Upper lobe of left lung (tissue), 6 donors: Measurements from ENCODE around the gene GPALPP1. TPM values are rescaled to one million over a fixed set of nuclear protein-coding genes. Genes with fewer than 3 reads are reported as not detected.

Experiments used
- ATAC-seq, 2 donors: fragments of 200-7000 bp; cut with Tn5 transposase; one replicate each; pipeline ENCODE4 v1.9.1; 2022; ENCODE audit warnings: mild to moderate bottlenecking in 2 of 2, moderate library complexity in 2 of 2; ENCODE audit not compliant: low FRiP score in 2 of 2
- DNase-seq, 2 donors: peaks; one replicate each; pipeline ENCODE4 v3.0.0-alpha.2; 2019 to 2020
- H3K27ac ChIP-seq, 4 donors: fragments of 200-600 bp; sonication (generic); one replicate each; pipeline ENCODE4 v1.5.1; 2016 to 2019
- H3K27me3 ChIP-seq, 4 donors: fragments of 200-600 bp; sonication (generic); one replicate each; pipeline ENCODE4 v1.5.1; 2017 to 2019
- H3K36me3 ChIP-seq, 4 donors: fragments of 200-600 bp; sonication (generic); one replicate each; pipeline ENCODE4 v1.5.1; 2016 to 2019
- H3K4me1 ChIP-seq, 4 donors: fragments of 200-600 bp; sonication (generic); one replicate each; pipeline ENCODE4 v1.5.1; 2018 to 2019
- H3K4me3 ChIP-seq, 4 donors: fragments of 200-600 bp; sonication (generic); one replicate each; pipeline ENCODE4 v1.5.1; 2017 to 2019; ENCODE audit warnings: mild to moderate bottlenecking in 2 of 4, moderate library complexity in 1 of 4
- H3K9me3 ChIP-seq, 4 donors: fragments of 200-600 bp; sonication (generic); one replicate each; pipeline ENCODE4 v1.5.1; 2018 to 2019
- EP300 ChIP-seq, 4 donors: sonication (generic); formaldehyde crosslinking; IDR thresholded peaks; one replicate each; pipeline ENCODE4 v1.5.1; 2017; ENCODE audit warnings: antibody characterized with exemption in 4 of 4, control low read depth in 2 of 4
- POLR2A ChIP-seq, 4 donors: fragments of 450-650 bp; IDR thresholded peaks; one replicate each; pipeline ENCODE4 v1.5.1; 2016 to 2017; ENCODE audit warnings: antibody characterized with exemption in 4 of 4, mild to moderate bottlenecking in 2 of 4
- POLR2AphosphoS5 ChIP-seq, 2 donors: sonication (generic); formaldehyde crosslinking; IDR thresholded peaks; one replicate each; pipeline ENCODE4 v1.5.1; 2017; ENCODE audit warnings: antibody characterized with exemption in 2 of 2
- WGBS, 2 donors: methylation state at CpG; one replicate each; pipeline ENCODE4 v1.1.5; 2017 to 2018; 5-methylcytosine and 5-hydroxymethylcytosine counted together
- total RNA-seq, 6 donors: library from RNA; depleted of rRNA in 4 of 6; stranded (reverse); fragments of >200 nt in 4 of 6; gene quantifications; one replicate each; pipeline versions ENCODE4 v1.1.0 to v1.2.1, GENCODE V29; 2016 to 2021
- TF ChIP-seq, protein P1 (sequence below), 6 experiments: fragments of 450-650 bp in 4 of 6; fragments of 200-600 bp in 2 of 6; sonication (generic) in 2 of 6; IDR thresholded peaks; one replicate each; pipeline ENCODE4 v1.5.1; 2016 to 2019; ENCODE audit warnings: antibody characterized with exemption in 6 of 6
- donor health status: DM: no; HTN: no; CAD: no; lungs with moderate emphysema.
- donor health status: DM: no; HTN: yes; CAD: no; lungs with severe emphysema.

GPALPP1 gene
- total RNA-seq, 6 donors from 2014 or later, result 16.7 to 46.1 (median 22.2) TPM

DNA sequence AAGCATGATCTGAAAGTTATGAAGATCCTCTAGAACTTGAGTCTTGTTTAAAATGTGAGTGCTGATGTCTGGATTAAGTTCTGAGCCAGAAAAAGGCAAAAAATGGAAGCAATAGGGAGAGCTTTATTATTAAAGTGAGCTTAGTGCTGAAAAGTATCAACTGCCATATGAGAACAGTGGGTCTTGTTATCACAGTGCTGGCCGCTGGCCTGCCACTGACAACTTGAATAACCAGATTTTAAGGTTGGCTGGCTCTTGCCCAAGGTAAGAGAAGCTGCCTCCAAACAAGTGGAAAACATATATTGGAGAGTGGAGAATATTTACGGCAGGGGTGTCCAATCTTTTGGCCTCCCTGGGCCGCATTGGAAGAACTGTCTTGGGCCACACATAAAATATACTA is 33.9 kb upstream of the GPALPP1 start:
- H3K27ac ChIP-seq, result no peak overlapping the region
- no peaks in the 10 kb centered on the region for H3K36me3 ChIP-seq
- TF ChIP-seq EP300 (IDR thresholded peaks at IDR 0.05) (no peak), POLR2A (IDR thresholded peaks at IDR 0.05) (no peak), POLR2AphosphoS5 (IDR thresholded peaks at IDR 0.05) (no peak)
- TF ChIP-seq, protein P1, sequence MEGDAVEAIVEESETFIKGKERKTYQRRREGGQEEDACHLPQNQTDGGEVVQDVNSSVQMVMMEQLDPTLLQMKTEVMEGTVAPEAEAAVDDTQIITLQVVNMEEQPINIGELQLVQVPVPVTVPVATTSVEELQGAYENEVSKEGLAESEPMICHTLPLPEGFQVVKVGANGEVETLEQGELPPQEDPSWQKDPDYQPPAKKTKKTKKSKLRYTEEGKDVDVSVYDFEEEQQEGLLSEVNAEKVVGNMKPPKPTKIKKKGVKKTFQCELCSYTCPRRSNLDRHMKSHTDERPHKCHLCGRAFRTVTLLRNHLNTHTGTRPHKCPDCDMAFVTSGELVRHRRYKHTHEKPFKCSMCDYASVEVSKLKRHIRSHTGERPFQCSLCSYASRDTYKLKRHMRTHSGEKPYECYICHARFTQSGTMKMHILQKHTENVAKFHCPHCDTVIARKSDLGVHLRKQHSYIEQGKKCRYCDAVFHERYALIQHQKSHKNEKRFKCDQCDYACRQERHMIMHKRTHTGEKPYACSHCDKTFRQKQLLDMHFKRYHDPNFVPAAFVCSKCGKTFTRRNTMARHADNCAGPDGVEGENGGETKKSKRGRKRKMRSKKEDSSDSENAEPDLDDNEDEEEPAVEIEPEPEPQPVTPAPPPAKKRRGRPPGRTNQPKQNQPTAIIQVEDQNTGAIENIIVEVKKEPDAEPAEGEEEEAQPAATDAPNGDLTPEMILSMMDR (IDR thresholded peaks at IDR 0.05), result no peak
- peaks cover 0 to 6% (median 0%) of the 10 kb centered on the region in 4 donors for H3K4me1 ChIP-seq
- H3K9me3 ChIP-seq, result no peaks in the 10 kb centered on the region
- 68 to 77% methylated on average over 3 of the region's 3 CpGs for WGBS, 2 donors
- DNase-seq (peak in 1 of 2 donors; percentile 67), ATAC-seq (no peak)
- no peak overlapping the region for H3K4me3 ChIP-seq
- H3K27me3 ChIP-seq, result no peaks in the 10 kb centered on the region

DNA sequence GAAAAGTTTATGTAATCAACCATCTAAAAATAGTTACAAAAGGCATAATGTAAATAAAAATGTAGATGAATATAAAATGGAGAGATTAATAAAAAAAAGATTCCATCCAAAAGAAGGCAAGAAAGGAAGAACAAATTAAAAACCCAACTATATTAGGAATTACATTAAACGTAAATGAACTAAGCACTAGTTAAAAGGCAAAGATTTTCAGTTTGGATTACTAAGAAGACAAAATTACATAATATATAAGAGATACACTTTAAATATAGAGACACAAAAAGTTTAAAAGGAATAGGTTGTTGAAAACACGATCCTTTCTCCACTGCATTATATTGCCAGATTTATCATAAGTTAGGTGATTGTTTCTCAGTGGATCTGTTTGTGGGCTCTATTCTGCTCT is 27.3 kb upstream of the GPALPP1 start:
- Histone ChIP-seq H3K36me3 (peaks cover 4 to 33% (median 16%) of the 10 kb centered on the region in 4 donors), H3K27ac (no peak overlapping the region), H3K4me1 (no peaks in the 10 kb centered on the region), H3K4me3 (no peak overlapping the region), H3K9me3 (peaks cover 5 to 10% (median 8%) of the 10 kb centered on the region in 4 donors), H3K27me3 (no peaks in the 10 kb centered on the region)
- ATAC-seq (no peak), DNase-seq (no peak)
- TF ChIP-seq, protein P1 (IDR thresholded peaks at IDR 0.05), result no peak
- no peak for TF ChIP-seq POLR2AphosphoS5 (IDR thresholded peaks at IDR 0.05)
- 95% methylated on average over 2 of the region's 2 CpGs for WGBS, 2 donors

DNA sequence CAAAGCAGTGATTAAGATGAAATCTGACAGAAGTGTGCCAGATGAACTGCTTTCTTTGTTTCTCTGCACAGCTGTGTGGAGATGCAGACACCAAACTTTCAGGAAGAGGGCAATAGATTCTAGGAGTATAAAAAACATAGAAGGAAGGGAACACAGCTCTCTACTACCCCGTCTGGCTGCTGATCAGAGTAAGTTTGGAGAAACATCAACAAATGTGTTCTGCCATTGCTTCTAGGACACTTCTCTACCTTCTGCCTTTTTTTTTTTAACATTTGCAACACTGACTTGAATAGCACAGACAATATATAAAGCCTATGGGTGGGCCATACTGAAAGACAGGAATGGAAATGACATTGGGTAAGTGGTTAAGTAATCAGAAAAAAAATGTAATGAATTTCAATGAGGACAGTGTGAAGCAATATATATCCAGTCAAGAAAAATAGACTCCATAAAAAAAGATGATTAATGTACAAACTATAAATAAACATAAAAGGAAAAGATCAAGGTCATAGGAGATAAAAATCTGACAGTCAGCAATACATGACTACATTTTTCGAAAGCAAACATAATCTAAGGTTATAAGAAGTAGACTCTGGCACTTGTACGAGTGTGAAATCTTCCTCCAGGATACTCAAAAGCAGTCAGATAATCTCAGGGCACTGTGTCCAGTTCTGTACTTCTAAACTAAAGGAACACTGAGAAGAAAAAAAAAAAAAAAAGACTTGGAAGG is 21.5 kb upstream of the GPALPP1 start:
- peaks cover 0 to 1% (median 0%) of the 10 kb centered on the region in 4 donors for H3K9me3 ChIP-seq
- H3K4me1 ChIP-seq, result peaks cover 0 to 10% (median 6%) of the 10 kb centered on the region in 4 donors
- H3K36me3 ChIP-seq, result peaks cover 0 to 25% (median 12%) of the 10 kb centered on the region in 4 donors
- 39 to 56% methylated on average over 3 of the region's 3 CpGs for WGBS, 2 donors
- no peak overlapping the region for H3K4me3 ChIP-seq
- no peak for ATAC-seq
- H3K27me3 ChIP-seq, result no peaks in the 10 kb centered on the region
- TF ChIP-seq, protein P1 (IDR thresholded peaks at IDR 0.05), result peak in 1 of 6 experiments; percentile 18
- no peak for TF ChIP-seq EP300 (IDR thresholded peaks at IDR 0.05)
- H3K27ac ChIP-seq, result no peak overlapping the region
- no peak for DNase-seq

DNA sequence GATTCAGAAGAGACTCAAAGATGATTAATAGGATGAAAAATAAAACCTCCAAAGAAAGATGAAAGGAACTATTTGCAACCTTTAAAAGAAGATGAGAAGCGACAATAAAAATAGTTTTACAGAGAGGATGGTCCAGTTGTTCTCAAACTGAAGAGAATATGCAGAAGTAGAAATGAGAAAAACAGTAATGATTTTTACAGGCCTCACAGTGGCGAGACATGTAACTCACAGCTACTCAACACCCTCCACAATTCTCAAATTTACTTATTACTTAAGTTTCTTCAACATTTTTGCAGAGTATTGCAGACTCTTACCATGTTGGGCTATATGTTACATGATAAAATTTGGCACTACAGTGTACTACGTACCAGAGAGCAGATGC is 20.9 kb upstream of the GPALPP1 start:
- WGBS, 2 donors, result 88 to 92% methylated on average over 3 of the region's 3 CpGs
- Histone ChIP-seq H3K27me3 (no peaks in the 10 kb centered on the region), H3K36me3 (peaks cover 0 to 23% (median 11%) of the 10 kb centered on the region in 4 donors), H3K9me3 (no peaks in the 10 kb centered on the region), H3K4me1 (peaks cover 0 to 10% (median 6%) of the 10 kb centered on the region in 4 donors), H3K4me3 (no peak overlapping the region), H3K27ac (no peak overlapping the region)
- TF ChIP-seq EP300 (IDR thresholded peaks at IDR 0.05) (no peak), POLR2AphosphoS5 (IDR thresholded peaks at IDR 0.05) (no peak), POLR2A (IDR thresholded peaks at IDR 0.05) (no peak)
- TF ChIP-seq, protein P1 (IDR thresholded peaks at IDR 0.05), result no peak
- DNase-seq (no peak), ATAC-seq (no peak)
